H1 (cell line): ENCODE measurements around the gene RXFP1. TPM values are rescaled to one million over a fixed set of nuclear protein-coding genes. Genes with fewer than 3 reads are reported as not detected.
A peak's percentile ranks its signal among the peaks of the same experiment; 100 is the strongest.

ENCODE experiments used
- CTCF ChIA-PET: fragments of 300-600 bp; sonication (Branson Sonifier 250); formaldehyde crosslinking; loops from one replicate; lab custom pipeline; 2021; ENCODE audit not compliant: partially characterized antibody; lab: Charles Lee
- POLR2A ChIA-PET: fragments of 300-600 bp; sonication (Branson Sonifier 250); formaldehyde crosslinking; loops from one replicate; lab custom pipeline; 2021; ENCODE audit warnings: inconsistent platforms; ENCODE audit not compliant: partially characterized antibody; lab: Charles Lee
- DNase-seq, 2 experiments: peaks; one replicate each; pipeline versions ENCODE4 v3.0.0 to v3.0.0-alpha.2; 2010 to 2022; ENCODE audit warnings: low spot score in 2 of 2, low read depth in 1 of 2, mixed read lengths in 1 of 2
- FAIRE-seq: peaks from 2 replicates; lab custom pipeline; 2011; peaks lifted over from hg19 to GRCh38; lab: Jason Lieb, UNC
- H2AFZ ChIP-seq: 2 replicates; pipeline ENCODE4 v1.8.1; 2012; ENCODE audit warnings: low read length, inconsistent platforms
- H2AK5ac ChIP-seq: 2 replicates; pipeline ENCODE4 v1.6.1; 2013; ENCODE audit warnings: low read depth, low read length
- H2BK120ac ChIP-seq: replicated peaks from 2 replicates; pipeline ENCODE3; 2013; ENCODE audit warnings: low read depth, low read length, inconsistent platforms
- H2BK12ac ChIP-seq: 2 replicates; pipeline ENCODE4 v1.6.1; 2013; ENCODE audit warnings: low read depth, low read length
- H2BK15ac ChIP-seq: 2 replicates; pipeline ENCODE4 v1.6.1; 2013; ENCODE audit warnings: low read length
- H2BK20ac ChIP-seq: 2 replicates; pipeline ENCODE4 v1.6.1; 2013; ENCODE audit warnings: low read length
- H2BK5ac ChIP-seq: 2 replicates; pipeline ENCODE4 v1.6.1; 2013; ENCODE audit warnings: low read depth, low read length
- H3K14ac ChIP-seq: 2 replicates; pipeline ENCODE4 v1.6.1; 2013; ENCODE audit warnings: inconsistent platforms; ENCODE audit not compliant: insufficient read length
- H3K18ac ChIP-seq: 2 replicates; pipeline ENCODE4 v1.6.1; 2013; ENCODE audit warnings: low read length; ENCODE audit errors: extremely low read depth
- H3K23ac ChIP-seq: 2 replicates; pipeline ENCODE4 v1.6.1; 2013; ENCODE audit warnings: inconsistent platforms; ENCODE audit not compliant: insufficient read length
- H3K23me2 ChIP-seq: 2 replicates; pipeline ENCODE4 v1.6.1; 2013; ENCODE audit warnings: low read depth, low read length
- H3K27ac ChIP-seq: 2 replicates; pipeline ENCODE4 v1.6.1; 2011; ENCODE audit warnings: low read depth, low read length, inconsistent platforms
- H3K27me3 ChIP-seq, 4 experiments: replicated peaks in 1 of 4; 1 replicate in 1 of 4; 2 replicates in 3 of 4; pipeline versions ENCODE4 v1.6.1 to v1.8.1; 2011 to 2013; ENCODE audit warnings: low read length in 3 of 4, mild to moderate bottlenecking in 3 of 4, inconsistent platforms in 2 of 4, mixed read lengths in 2 of 4, moderate library complexity in 1 of 4; ENCODE audit not compliant: control insufficient read depth in 3 of 4, insufficient read depth in 3 of 4; ENCODE audit errors: extremely low read depth in 1 of 4
- H3K36me3 ChIP-seq, 4 experiments: 2 replicates each; pipeline versions ENCODE4 v1.6.1 to v1.8.1; 2011 to 2013; ENCODE audit warnings: mild to moderate bottlenecking in 4 of 4, low read length in 3 of 4, moderate library complexity in 2 of 4, control low read depth in 1 of 4, inconsistent platforms in 1 of 4; ENCODE audit not compliant: insufficient read depth in 4 of 4, control insufficient read depth in 2 of 4
- H3K4ac ChIP-seq: replicated peaks from 2 replicates; pipeline ENCODE3; 2013; ENCODE audit warnings: low read length, low read depth, mixed read lengths, inconsistent platforms; ENCODE audit not compliant: insufficient read length
- H3K4me1 ChIP-seq, 4 experiments: replicated peaks in 1 of 4; 1 replicate in 1 of 4; 2 replicates in 3 of 4; pipeline versions ENCODE4 v1.6.1 to v1.8.1; 2011 to 2013; ENCODE audit warnings: low read length in 3 of 4, inconsistent platforms in 2 of 4, mixed read lengths in 1 of 4; ENCODE audit not compliant: insufficient read depth in 4 of 4, control insufficient read depth in 3 of 4
- H3K4me2 ChIP-seq, 2 experiments: 2 replicates each; pipeline versions ENCODE4 v1.6.1 to v1.8.1; 2011 to 2013; ENCODE audit warnings: low read depth in 2 of 2, low read length in 2 of 2, control low read depth in 1 of 2, inconsistent platforms in 1 of 2, mild to moderate bottlenecking in 1 of 2; ENCODE audit not compliant: insufficient read depth in 1 of 2
- H3K4me3 ChIP-seq, 4 experiments: fragments of 200-600, 300-600 bp in 1 of 4; sonication (generic), shearing (Covaris generic), sonication (Bioruptor Twin) in 1 of 4; 2 replicates each; pipeline versions ENCODE4 v1.5.1 to v1.8.1; 2011 to 2016; ENCODE audit warnings: low read length in 4 of 4, low read depth in 3 of 4, control low read depth in 2 of 4, inconsistent platforms in 2 of 4, mild to moderate bottlenecking in 2 of 4, mixed read lengths in 1 of 4, moderate library complexity in 1 of 4; ENCODE audit not compliant: insufficient read depth in 2 of 4; ENCODE audit errors: extremely low read depth in 1 of 4
- H3K56ac ChIP-seq: replicated peaks from 2 replicates; pipeline ENCODE3; 2013; ENCODE audit warnings: low read depth, mild to moderate bottlenecking, mixed read lengths, low read length, inconsistent platforms; ENCODE audit not compliant: insufficient read length
- H3K79me1 ChIP-seq: 2 replicates; pipeline ENCODE4 v1.6.1; 2013; ENCODE audit warnings: low read depth, low read length, control low read depth
- H3K79me2 ChIP-seq, 2 experiments: 2 replicates each; pipeline versions ENCODE4 v1.6.1 to v1.8.1; 2012 to 2013; ENCODE audit warnings: low read length in 2 of 2, mild to moderate bottlenecking in 2 of 2, inconsistent platforms in 1 of 2; ENCODE audit not compliant: insufficient read depth in 2 of 2, control insufficient read depth in 1 of 2
- H3K9ac ChIP-seq, 4 experiments: replicated peaks in 1 of 4; 1 replicate in 1 of 4; 2 replicates in 3 of 4; pipeline versions ENCODE4 v1.6.1 to v1.8.1; 2011 to 2013; ENCODE audit warnings: low read depth in 3 of 4, low read length in 3 of 4, control low read depth in 2 of 4, mild to moderate bottlenecking in 2 of 4, moderate library complexity in 2 of 4, inconsistent platforms in 1 of 4; ENCODE audit errors: extremely low read depth in 1 of 4
- H3K9me3 ChIP-seq, 2 experiments: 2 replicates each; pipeline versions ENCODE4 v1.6.1 to v1.8.1; 2012 to 2013; ENCODE audit warnings: mild to moderate bottlenecking in 2 of 2, moderate library complexity in 2 of 2, control low read depth in 1 of 2, inconsistent platforms in 1 of 2, low read depth in 1 of 2, low read length in 1 of 2, mixed read lengths in 1 of 2; ENCODE audit not compliant: insufficient read depth in 2 of 2
- H4K20me1 ChIP-seq, 2 experiments: replicated peaks in 1 of 2; 2 replicates each; pipeline versions ENCODE3 to v1.8.1; 2011 to 2013; ENCODE audit warnings: inconsistent platforms in 2 of 2, low read length in 2 of 2, mild to moderate bottlenecking in 1 of 2; ENCODE audit not compliant: insufficient read depth in 2 of 2, control insufficient read depth in 1 of 2
- H4K5ac ChIP-seq: 2 replicates; pipeline ENCODE4 v1.6.1; 2013; ENCODE audit warnings: low read length, low read depth, mixed read lengths, inconsistent platforms; ENCODE audit not compliant: insufficient read length
- H4K8ac ChIP-seq: 2 replicates; pipeline ENCODE4 v1.8.0; 2013; ENCODE audit warnings: mild to moderate bottlenecking, moderate library complexity, low read length, inconsistent platforms; ENCODE audit not compliant: insufficient read depth; ENCODE audit errors: extremely low read depth
- H4K91ac ChIP-seq: replicated peaks from 2 replicates; pipeline ENCODE3; 2013; ENCODE audit warnings: low read length, mixed read lengths, inconsistent platforms; ENCODE audit not compliant: insufficient read length
- ASH2L ChIP-seq: fragments of 200-600, 300-600 bp; sonication (generic); IDR thresholded peaks from one replicate; pipeline ENCODE4 v1.7.1; 2017; ENCODE audit warnings: low read length
- ATF2 ChIP-seq: IDR thresholded peaks from 2 replicates; pipeline ENCODE4 v1.6.1; 2012; ENCODE audit warnings: low read length, inconsistent platforms
- CHD2 ChIP-seq: IDR thresholded peaks from 2 replicates; pipeline ENCODE4 v1.6.1; 2012; ENCODE audit warnings: low read length, improper control_type of control experiment
- CTBP2 ChIP-seq: IDR thresholded peaks from 2 replicates; pipeline ENCODE4 v1.7.0; 2011; ENCODE audit warnings: borderline replicate concordance, mild to moderate bottlenecking, moderate library complexity, mixed read lengths, low read length; ENCODE audit not compliant: insufficient read depth, insufficient read length
- EZH2 ChIP-seq: fragments of 200-600 bp; sonication (generic); IDR thresholded peaks from 2 replicates; pipeline ENCODE4 v1.7.1; 2012; ENCODE audit warnings: low read depth, mild to moderate bottlenecking, moderate library complexity, low read length, inconsistent platforms; ENCODE audit not compliant: severe bottlenecking
- GABPA ChIP-seq: IDR thresholded peaks from 2 replicates; pipeline ENCODE4 v1.6.1; 2011; ENCODE audit warnings: mild to moderate bottlenecking, low read length, moderate library complexity, borderline replicate concordance; ENCODE audit not compliant: insufficient read depth
- NRF1 ChIP-seq: IDR thresholded peaks from 2 replicates; pipeline ENCODE4 v1.6.1; 2011; ENCODE audit warnings: mild to moderate bottlenecking, low read depth, low read length, improper control_type of control experiment
- SIX5 ChIP-seq: IDR thresholded peaks from 2 replicates; pipeline ENCODE4 v1.6.1; 2011; ENCODE audit warnings: mild to moderate bottlenecking, low read depth, low read length
- WGBS, 2 experiments: shearing (Covaris generic) in 1 of 2; methylation state at CpG; one replicate each; pipeline versions ENCODE4 v1.1.6 to v1.1.7; 2013 to 2015; ENCODE audit warnings: low lambda C conversion rate in 2 of 2, mixed read lengths in 2 of 2, inconsistent platforms in 1 of 2, low coverage in 1 of 2, missing lambda C conversion rate in 1 of 2; ENCODE audit not compliant: insufficient replicate concordance in 2 of 2, insufficient coverage in 1 of 2, insufficient read length in 1 of 2; ENCODE audit errors: extremely low coverage in 1 of 2, missing lambda C conversion rate in 1 of 2; 5-methylcytosine and 5-hydroxymethylcytosine counted together
- polyA plus RNA-seq, 7 experiments: library from polyadenylated mRNA; depleted of rRNA in 3 of 7; stranded (reverse) in 5 of 7; unstranded in 2 of 7; fragments of >200 nt in 5 of 7; fragments of 200-250 nt in 2 of 7; gene quantifications; 1 replicate in 5 of 7; 2 replicates in 1 of 7; 4 replicates in 1 of 7; pipeline versions ENCODE4 v1.2.1 to v1.2.3, GENCODE V29; 2011 to 2013; ENCODE audit warnings: missing spikeins in 2 of 7, mixed read lengths in 2 of 7
- total RNA-seq: library from RNA; stranded (reverse); fragmentation: NEBNext Ultra II Directional; extraction: Animal tissue kit (Norgen Biotek cat#: 25700); gene quantifications from 2 replicates; pipeline ENCODE4 v1.2.1, GENCODE V29; 2021

RXFP1 gene
- total and polyA plus RNA-seq, 2 of the 8 experiments (the other 6 are each of a cell fraction or from before 2014, with no cell fraction given) = 0.14 to 0.56 TPM

GRCh38 chr4:158664806-158665205 is 143.1 kb downstream of the RXFP1 start:
- Histone ChIP-seq H3K9me3 (peaks cover 0 to 4% of the 10 kb centered on the region in 2 experiments; a peak in 1 of 4 replicates), H3K23me2 (no peaks in the 10 kb centered on the region), H4K5ac (no peak overlapping the region), H3K56ac (no peak overlapping the region), H2BK5ac (no peak overlapping the region), H3K36me3 (peaks cover 0 to 15% (median 3%) of the 10 kb centered on the region in 4 experiments; a peak in 5 of 8 replicates), H3K4me1 (no peaks in the 10 kb centered on the region), H2AK5ac (no peak overlapping the region), H2BK120ac (no peak overlapping the region), H2BK12ac (no peak overlapping the region), H4K20me1 (no peaks in the 10 kb centered on the region), H2BK15ac (no peak overlapping the region), H3K18ac (no peak overlapping the region), H3K9ac (no peak overlapping the region), H2AFZ (no peak overlapping the region), H3K14ac (no peak overlapping the region), H3K79me2 (peaks cover 0 to 32% of the 10 kb centered on the region in 2 experiments; a peak in 2 of 4 replicates), H4K8ac (peak overlapping the region; percentile 68), H3K4me2 (no peak overlapping the region), H3K27ac (no peak overlapping the region), H3K4ac (no peak overlapping the region), H4K91ac (no peak overlapping the region), H2BK20ac (no peak overlapping the region), H3K79me1 (no peaks in the 10 kb centered on the region), H3K27me3 (no peaks in the 10 kb centered on the region), H3K4me3 (no peak overlapping the region), H3K23ac (no peak overlapping the region)
- FAIRE-seq (no peak), DNase-seq (no peak)
- TF ChIP-seq NRF1 (no peak), CHD2 (no peak), SIX5 (no peak), EZH2 (no peak), ASH2L (no peak), CTBP2 (no peak), GABPA (no peak), ATF2 (no peak)
- ChIA-PET POLR2A (interaction anchor here (1.2 kb wide), 2 partner anchors 14 to 16 kb away, joined by 3 to 5 read pairs; no protein-coding TSS in a partner anchor), CTCF (interaction anchor here (0.6 to 3.4 kb wide), 4 partner anchors 7 to 406 kb away, joined by 3 to 26 read pairs (median 4); no protein-coding TSS in a partner anchor)
- 96% methylated on average over 17 of the region's 18 CpGs; no CpG with 5 or more reads in 1 of the 2 experiments for WGBS, 2 experiments
